Activated T-cell treated with anti-CD3 and anti-CD28 coated beads, Interleukin-2, amount 50 U/mL, for 48 hours (primary cell): Measurements from ENCODE around the gene ARHGDIG.

ENCODE experiments used
- DNase-seq, 2 experiments: peaks; one replicate each; pipeline ENCODE4 v3.0.0-alpha.2; 2020

ARHGDIG gene

DNA sequence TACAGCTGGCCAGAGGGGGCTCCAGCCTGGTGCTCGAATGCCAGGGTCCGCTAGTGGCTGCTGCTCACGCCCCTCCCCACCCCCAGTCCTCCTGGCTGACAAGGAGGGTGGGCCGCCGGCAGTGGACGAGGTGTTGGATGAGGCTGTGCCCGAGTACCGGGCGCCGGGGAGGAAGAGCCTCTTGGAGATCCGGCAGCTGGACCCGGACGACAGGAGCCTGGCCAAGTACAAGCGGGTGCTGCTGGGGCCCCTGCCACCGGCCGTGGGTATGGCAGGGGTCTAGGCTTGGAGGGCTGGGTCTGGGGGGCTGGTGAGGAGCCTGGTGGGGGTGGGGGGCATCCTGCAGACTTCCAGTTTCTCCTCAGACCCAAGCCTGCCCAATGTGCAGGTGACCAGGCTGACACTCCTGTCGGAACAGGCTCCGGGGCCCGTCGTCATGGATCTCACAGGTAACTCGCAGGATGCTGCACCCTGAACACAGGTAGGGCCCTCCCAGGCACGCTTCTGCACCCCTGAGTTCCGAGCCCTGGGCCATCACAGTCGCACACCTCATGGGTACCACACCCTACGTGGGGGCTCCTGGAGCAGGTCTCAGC is 1.4 kb downstream of the ARHGDIG start:
- no peak for DNase-seq

DNA sequence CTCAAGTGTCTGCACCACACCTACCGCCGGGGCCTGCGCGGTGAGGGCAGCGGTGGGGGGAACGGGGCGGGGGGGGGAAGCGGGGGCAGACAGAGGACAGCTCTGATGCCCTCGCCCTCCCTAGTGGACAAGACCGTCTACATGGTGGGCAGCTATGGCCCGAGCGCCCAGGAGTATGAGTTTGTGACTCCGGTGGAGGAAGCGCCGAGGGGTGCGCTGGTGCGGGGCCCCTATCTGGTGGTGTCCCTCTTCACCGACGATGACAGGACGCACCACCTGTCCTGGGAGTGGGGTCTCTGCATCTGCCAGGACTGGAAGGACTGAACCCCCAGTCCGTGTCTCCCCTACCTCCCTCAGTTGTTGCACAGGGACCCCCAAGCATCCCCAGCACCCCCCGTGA is 2.1 kb downstream of the ARHGDIG start:
- DNase-seq, result no peak

DNA sequence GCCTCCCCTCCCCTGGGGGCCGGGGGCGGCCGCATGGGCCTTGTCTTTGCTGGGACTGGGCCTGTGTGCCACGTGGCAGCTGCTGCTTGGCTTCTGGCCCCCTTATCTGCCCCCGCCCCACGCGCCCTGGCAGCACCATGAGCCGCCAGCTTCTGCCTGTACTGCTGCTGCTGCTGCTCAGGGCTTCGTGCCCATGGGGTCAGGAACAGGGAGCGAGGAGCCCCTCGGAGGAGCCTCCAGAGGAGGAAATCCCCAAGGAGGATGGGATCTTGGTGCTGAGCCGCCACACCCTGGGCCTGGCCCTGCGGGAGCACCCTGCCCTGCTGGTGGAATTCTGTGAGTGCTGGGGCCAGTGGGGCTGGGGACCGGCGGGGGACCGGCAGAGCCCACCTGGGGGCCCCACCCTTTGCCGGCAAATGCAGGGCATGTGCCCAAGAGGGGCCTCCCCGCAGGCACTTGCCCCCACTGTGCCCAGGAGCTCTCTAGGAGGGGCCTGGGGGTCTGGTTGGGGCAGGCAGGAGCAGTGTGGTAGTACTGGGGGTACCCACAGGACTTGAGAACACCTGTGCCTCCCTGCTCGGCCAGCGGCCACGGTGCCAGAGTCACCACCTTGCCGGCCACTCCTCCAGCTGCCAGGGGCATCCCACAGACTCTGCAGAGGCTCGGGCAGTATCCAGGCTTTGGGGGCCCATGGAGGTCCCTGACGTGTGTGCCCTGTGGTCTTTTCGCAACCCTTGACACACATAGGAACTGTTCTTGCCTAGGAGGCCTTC is 2.8 kb downstream of the ARHGDIG start, which contains the start of gene PDIA2:
PDIA2 (plus strand) TSS at position 132 of the 773 bp plus-strand sequence; CDS start at position 138, 6 bp downstream.
- DNase-seq, result no peak

DNA sequence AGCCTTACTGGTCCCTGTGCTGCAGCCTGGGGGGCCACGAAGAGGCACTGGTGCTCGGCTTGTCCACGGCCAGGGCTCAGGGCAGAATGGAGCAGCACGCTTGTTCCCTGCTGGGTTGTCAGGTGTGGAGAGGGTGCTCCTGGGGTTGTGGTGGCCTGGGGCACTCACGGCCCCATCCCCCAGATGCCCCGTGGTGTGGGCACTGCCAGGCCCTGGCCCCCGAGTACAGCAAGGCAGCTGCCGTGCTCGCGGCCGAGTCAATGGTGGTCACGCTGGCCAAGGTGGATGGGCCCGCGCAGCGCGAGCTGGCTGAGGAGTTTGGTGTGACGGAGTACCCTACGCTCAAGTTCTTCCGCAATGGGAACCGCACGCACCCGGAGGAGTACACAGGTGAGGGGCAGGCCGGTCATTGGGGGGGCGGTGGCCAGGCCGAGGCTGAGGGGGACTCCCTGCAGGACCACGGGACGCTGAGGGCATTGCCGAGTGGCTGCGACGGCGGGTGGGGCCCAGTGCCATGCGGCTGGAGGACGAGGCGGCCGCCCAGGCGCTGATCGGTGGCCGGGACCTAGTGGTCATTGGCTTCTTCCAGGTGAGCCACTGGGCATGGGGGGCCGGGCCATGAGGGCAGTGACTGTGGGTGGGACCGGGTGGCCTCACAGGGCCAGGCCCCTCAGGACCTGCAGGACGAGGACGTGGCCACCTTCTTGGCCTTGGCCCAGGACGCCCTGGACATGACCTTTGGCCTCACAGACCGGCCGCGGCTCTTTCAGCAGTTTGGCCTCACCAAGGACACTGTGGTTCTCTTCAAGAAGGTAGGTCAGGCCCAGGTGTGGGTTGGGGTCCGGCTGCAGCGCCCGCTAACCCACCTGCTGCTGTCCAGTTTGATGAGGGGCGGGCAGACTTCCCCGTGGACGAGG is 4.1 kb downstream of the ARHGDIG start:
- DNase-seq, result no peak

DNA sequence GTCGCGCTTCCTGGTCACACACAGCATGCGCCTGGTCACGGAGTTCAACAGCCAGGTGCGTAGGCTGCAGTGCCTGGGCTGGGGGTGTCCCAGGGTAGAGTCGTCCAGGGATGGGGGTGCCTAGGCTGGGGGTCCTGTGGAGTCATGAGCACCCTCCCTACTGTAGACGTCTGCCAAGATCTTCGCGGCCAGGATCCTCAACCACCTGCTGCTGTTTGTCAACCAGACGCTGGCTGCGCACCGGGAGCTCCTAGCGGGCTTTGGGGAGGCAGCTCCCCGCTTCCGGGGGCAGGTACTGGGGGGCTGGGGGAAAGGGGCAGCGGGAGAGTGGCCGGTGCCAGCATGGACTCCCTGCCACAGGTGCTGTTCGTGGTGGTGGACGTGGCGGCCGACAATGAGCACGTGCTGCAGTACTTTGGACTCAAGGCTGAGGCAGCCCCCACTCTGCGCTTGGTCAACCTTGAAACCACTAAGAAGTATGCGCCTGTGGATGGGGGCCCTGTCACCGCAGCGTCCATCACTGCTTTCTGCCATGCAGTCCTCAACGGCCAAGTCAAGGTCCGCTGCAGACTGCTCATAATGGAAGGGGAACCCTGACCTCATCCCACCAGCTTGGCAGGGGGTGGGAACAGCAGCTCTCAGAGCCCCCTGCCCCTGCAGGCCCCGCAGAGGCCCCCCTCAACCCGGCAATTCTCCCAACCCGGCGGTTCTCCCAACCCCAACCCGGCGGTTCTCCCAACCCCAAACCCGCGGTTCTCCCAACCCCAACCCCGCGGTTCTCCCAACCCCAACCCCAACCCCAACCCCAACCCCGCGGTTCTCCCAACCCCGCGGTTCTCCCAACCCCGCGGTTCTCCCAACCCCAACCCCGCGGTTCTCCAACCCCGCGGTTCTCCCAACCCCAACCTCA is 5.0 kb downstream of the ARHGDIG start:
- no peak for DNase-seq

DNA sequence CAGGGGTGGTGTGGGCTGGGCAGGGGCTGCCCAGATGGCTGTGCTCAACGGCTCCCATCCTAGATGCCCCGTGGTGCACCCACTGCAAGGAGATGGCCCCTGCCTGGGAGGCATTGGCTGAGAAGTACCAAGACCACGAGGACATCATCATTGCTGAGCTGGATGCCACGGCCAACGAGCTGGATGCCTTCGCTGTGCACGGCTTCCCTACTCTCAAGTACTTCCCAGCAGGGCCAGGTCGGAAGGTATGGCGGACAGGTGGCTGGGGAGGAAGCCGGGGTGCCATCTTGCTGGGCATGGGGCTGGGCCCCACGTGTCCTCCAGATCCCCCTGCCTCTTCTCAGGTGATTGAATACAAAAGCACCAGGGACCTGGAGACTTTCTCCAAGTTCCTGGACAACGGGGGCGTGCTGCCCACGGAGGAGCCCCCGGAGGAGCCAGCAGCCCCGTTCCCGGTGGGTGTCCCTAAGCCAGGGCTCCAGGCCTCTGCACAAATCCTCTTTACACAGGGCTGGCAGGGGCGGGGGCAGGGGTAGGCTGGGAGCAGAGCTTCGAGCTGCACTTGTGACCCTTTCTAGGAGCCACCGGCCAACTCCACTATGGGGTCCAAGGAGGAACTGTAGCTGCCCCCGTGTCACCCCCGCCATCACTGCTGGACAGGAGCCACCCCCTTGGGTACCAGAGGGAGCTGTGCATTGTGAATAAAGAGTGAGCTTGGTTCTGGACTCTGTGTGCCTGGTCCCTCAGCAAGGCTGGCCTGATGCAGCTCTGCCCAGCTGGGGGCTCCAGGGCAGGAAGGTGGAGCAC is 6.3 kb downstream of the ARHGDIG start:
- no peak for DNase-seq

DNA sequence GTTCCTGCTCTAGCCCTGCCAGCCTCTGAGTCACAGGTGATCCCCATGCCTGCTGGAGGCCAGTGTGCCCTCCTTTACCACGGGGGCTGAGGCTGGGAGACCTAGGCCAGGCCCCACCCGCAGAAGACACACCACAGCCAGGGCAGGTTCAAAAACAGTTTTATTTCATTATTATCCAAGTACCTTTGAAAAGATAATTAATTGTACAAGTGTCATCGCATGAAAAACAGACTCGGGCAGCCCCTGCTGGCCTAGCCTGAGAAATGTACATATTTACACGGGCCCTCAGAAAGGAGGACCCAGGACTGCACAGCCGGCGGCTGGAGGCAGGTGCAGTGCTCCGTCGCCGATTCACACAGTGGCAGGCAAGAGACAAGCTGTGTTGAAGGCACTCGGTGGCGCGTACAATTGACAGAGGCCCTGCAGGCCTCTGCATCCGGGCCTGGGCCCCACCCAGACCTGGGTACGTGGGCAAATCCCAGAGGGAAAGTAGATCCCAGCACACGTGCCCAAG is 7.0 kb downstream of the ARHGDIG start:
- no peak for DNase-seq

DNA sequence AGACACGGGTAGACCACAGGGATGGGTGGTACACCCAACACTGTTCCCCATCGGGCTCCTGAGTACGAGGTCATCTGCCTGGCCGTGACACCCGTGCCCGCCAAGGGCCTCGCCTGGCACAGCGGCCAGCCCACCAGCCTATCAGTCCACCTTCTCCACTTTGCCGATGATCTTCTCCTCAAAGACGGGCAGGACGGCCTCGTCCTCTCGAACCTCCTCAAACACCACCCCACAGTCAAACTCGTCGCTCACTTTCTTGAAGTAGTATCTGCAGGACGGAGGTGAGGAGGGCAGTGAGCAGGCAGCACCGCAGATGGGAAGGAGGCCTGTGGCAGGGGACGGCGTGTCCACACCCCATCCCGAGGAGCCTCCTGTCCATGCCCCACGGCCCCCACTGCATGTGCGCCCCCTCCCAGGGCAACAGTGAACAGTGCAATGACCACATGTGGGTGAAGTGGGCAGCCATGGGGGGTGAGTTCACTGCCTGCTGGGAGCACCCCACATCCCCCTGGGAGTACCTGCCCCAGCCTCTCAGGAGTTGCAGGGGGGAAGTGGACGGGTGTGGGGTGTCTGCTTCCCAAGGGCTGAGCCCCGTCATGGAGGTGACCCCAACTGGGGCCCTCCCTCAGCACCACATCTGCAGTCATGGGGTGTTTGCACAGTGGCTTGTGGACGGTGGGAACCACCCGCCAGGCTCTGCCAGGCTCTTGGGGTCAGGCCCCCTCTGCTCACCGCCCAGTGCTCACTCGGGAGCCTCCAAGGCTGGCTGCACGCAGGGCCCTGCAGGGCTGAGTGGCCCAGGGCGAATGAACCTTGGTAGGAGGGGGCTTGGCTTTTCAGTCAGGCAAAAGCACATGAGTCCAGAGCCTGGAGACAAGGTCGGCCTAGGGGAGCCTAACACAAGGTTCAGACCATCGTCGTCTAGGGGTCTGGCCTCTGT is 7.9 kb downstream of the ARHGDIG start:
- DNase-seq, result no peak

DNA sequence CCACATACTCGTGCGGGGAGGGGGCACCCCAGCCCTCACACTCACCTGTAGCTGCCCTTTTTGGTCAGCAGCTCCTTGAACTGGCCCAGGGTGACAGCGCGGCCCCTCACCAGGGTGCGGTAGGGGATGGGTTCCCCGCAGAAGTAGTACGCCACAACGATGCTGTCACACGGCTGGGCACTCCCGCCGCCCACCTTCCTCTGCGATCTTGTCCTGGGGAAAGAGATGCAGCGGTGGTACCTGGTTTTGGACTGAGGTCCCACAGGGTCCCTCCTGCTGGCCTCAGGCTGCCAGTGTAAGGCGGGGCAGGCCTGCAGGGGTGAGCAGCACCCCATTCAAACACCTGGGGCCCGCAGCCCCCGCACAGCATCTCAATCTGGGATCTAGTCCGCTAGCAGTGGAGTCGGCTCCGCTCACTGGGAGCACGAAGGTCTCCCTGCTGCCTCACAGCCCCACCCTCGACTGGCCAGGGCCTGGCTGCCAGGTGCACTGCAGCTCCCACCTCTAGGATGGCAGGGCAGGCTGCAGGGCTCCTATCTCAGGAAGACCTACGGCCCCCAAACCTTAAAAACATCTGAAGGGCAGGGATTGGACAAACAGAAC is 9.1 kb downstream of the ARHGDIG start:
- no peak for DNase-seq

DNA sequence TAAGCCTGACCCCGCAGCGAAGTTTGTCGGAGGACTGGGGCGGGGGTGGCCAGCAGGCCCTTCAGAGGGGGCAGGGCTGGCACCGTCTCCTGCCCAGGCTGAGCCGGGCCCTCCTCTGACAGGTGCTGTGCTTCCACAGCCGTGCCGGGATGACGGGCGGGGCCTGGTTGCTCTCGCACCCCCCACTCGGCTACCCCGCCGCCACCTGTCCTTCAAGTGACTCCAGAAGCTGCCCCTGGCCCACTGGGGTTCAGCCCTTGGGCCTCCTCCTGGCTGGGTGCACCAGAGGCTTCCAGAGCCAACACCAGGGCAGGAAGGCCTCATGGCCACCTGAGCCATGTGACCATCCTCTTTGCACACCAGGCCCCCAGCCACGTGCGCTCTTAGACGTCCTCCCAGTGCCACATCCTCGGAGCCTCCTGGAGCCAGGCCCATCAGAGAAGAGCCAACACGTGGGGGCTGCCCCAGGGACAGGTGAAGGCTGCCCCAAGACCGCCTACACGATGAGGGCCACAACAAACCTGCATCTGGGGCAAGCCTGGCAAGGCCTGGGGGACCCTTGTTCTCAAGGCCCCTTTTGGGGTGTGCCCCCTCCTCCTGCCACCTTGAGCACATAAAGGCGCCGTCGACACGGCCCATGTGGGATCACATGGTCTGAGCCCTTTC is 9.8 kb downstream of the ARHGDIG start:
- no peak for DNase-seq

DNA sequence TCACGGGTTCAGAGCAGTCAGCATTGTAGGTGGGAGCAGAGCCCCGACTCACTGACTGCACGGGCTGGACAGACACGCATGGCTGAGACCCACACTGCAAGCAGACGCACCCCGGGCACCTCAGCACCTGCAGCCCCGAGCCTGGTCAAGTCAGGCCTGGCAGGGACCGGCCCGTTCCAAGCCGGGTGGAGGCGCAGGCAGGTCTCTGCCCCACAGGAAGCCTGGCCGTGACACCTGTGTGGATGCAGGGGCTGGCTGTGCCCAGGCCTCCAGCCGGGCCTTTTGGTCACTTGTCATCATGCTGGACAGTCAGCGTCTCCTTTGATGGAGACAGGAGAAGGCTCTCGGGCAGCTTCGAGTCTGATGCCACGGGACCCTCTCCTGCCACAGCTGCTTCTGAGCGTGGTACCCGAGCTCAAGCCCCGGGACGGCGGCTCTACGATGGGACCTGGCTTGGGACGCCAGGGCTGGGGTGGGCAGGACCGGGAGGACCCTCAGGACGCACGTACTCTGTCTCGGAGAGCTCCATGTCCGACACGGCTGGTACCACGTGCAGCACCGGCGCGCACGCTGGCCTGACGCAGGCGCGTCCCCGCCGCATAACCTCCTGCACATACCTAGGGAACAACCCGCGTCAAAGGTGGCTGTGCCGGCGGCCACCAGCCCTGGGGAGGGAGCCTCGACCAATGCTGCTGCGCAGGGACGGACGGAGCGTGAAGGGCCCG is 10.5 kb downstream of the ARHGDIG start:
- DNase-seq, result no peak

DNA sequence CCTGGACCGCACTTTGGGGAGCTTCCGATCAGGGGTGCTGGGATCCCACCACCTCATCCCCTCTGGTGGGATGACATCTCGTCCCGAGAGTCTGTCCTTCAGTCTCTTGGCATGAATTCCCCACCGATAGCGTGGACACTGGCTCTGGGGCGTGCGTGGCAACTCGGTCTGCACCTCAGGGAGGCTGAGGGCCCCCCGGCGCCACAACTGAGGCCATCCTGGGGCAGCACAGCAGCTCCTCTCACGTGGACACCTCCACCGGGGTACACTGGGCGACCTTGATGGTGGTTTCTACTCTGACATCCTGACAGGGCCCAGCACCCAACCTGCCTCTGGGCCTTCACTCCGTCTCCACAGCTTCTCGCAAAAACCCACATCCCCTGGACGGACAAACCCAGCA is 11.1 kb downstream of the ARHGDIG start:
- DNase-seq, result no peak

DNA sequence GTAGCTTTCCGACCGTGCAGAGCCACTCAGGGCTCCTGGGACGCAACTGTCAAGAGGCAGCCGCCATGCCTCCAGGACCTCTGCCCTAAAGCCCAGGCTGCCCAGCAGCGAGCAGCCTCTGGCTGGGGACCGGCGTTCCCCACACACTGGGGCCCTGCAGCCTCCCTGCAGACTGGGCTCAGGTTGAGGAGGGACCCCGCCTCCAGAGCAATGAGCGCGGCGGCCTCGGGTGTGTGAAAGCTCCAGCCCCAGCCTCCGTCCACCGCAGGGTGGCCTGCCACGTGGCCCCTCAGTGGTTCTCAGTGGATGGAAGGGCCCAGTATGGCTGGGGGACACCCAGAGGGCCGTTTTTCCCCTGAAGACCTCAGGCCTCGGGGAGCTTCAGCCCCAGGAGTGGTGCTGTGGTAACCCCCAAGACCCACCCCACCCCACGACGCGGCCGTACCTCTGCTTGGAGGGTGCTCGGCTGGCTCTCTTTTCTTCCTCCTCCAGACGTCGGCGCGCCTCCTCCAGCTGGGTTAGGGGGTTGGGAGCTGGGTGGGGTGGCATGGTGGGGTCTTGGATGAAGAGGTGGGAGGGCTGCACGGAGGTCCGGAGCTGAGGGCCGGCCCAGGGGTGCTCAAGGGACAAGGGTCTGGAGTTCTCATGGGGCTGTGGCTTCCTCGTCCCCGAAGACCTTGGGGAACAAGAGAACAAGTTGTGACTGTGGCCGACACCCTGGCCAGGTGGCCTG is 12.8 kb downstream of the ARHGDIG start:
- DNase-seq, result no peak

DNA sequence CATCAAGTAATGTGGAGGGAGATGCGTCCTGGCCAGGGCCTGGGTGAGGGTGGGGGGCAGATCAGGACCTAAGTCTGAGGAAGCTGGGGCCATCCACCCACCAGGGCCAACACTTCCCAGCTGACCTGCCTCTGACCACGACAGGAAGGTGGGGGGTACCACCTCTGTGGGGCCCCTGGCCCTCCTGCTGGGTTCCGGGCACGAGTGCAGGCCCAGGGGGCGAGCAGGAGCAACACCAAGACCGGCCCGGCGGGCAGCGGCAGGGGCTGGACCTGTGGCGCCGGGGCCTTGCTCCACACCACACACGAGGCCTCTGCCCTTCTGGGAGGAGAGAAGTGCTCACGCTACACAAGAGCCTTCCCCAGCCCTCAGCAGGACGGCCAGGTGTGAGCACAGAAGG is 15.9 kb downstream of the ARHGDIG start:
- no peak for DNase-seq

DNA sequence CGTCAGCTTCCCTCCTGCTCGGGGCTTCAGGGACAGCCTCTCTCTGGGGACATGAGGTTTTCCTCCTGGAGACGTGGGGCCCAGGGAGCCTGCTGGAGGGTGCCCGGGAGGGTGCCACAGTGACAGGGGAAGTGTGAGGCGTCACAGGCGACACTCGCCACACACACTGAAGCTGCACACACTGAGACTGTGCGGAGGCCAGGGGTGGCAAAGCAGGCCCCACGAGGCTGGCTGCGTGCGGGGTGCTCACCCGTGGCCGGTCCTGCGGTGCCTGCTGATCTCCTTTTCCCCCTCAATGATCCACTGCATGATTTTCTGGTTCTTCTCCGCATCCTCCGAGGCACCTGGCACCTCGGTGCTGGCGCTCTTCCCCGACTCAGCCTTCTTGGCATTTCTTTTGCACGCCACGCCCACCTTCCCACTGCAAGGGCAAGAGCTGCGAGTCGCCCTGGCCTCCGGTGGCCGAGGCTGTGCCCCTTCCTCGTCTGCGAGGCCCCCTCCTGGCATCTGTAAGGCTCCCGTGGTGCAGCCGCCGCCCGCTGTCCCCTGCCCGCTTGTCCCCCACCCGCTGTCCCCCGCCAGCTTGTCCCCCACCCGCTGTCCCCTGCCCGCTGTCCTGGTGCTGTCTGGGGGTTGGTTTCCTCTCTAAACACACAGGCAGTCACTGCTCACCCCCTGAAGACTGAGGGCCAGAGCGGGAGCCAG is 16.6 kb downstream of the ARHGDIG start:
- no peak for DNase-seq

DNA sequence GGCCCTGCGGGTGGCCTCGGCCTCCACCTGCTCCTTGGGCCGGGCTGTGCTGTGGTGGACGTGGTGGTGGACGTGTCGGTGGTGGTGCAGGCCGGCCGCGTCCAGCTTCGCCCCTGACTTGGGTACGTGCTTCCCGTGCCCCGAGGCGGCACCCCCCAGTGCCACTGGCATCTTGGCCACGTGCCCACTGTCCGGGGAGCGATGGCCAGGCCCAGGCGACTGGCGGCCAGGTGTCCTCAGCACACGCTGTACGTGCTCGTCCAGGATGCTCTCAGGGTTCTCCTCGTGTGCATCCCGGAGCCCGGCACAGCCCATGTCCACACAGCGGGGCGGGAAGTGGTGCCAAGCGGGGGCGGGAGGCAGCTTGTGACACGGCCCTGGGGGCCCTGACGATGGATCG is 17.4 kb downstream of the ARHGDIG start:
- no peak for DNase-seq

DNA sequence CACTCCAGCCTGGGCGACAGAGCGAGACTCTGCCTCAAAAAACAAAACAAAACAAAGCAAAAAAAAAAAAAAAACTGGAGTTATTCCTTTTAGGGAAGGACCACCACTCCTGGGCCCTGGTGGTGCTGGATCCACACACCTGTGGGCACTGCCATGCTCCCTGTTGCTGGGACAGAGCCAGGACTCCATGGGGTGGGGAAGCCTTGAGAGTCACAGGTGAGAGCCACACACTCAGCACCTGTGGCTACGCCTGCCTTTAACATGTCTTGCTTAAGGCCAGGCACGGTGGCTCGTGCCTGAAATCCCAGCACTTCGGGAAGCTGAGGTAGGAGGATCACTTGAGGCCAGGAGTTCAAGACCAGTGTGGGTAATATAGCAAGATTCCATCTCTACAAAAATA is 20.8 kb downstream of the ARHGDIG start:
- DNase-seq, result no peak
